Stomach (tissue), 9 donors: ENCODE data around the gene ERICH3. TPM values are rescaled to one million over a fixed set of nuclear protein-coding genes. Genes with fewer than 3 reads are reported as not detected.

Experiments
- DNase-seq, 2 donors: peaks; one replicate each; pipeline versions ENCODE4 v3.0.0 to v3.0.0-alpha.2; 2013 to 2019
- H3K27ac ChIP-seq, 5 donors: fragments of 200-600 bp in 4 of 5; sonication (generic) in 4 of 5; one replicate each; pipeline ENCODE4 v1.5.1; 2013 to 2019; ENCODE audit warnings: mild to moderate bottlenecking in 1 of 5, moderate library complexity in 1 of 5
- H3K27me3 ChIP-seq, 3 donors: fragments of 200-600 bp; sonication (generic); one replicate each; pipeline ENCODE4 v1.5.1; 2017 to 2019; ENCODE audit warnings: mixed run types in 1 of 3
- H3K36me3 ChIP-seq, 4 donors: fragments of 200-600 bp; sonication (generic); 1 replicate in 3 of 4; 2 replicates in 1 of 4; pipeline ENCODE4 v1.5.1; 2016 to 2019
- H3K4me1 ChIP-seq, 4 donors: fragments of 200-600 bp; sonication (generic); one replicate each; pipeline ENCODE4 v1.5.1; 2016 to 2019
- H3K4me3 ChIP-seq, 4 donors: fragments of 200-600 bp; sonication (generic) in 3 of 4; one replicate each; pipeline ENCODE4 v1.5.1; 2016 to 2019; ENCODE audit warnings: mild to moderate bottlenecking in 1 of 4
- H3K9me3 ChIP-seq, 4 donors: fragments of 200-600 bp; sonication (generic); one replicate each; pipeline ENCODE4 v1.5.1; 2016 to 2019
- CTCF ChIP-seq, 7 experiments: fragments of 450-650 bp in 4 of 7; fragments of 200-600 bp in 3 of 7; sonication (generic) in 3 of 7; IDR thresholded peaks; one replicate each; pipeline ENCODE4 v1.5.1; 2016 to 2019; ENCODE audit warnings: antibody characterized with exemption in 7 of 7, control low read depth in 2 of 7, mild to moderate bottlenecking in 1 of 7
- EP300 ChIP-seq: sonication (generic); formaldehyde crosslinking; IDR thresholded peaks from one replicate; pipeline ENCODE4 v1.6.1; 2017; ENCODE audit warnings: antibody characterized with exemption
- POLR2A ChIP-seq, 4 donors: fragments of 450-650 bp; IDR thresholded peaks; one replicate each; pipeline ENCODE4 v1.6.1; 2016; ENCODE audit warnings: antibody characterized with exemption in 4 of 4, control low read depth in 2 of 4, mild to moderate bottlenecking in 1 of 4, moderate library complexity in 1 of 4
- POLR2AphosphoS5 ChIP-seq, 3 donors: sonication (generic); formaldehyde crosslinking; IDR thresholded peaks; one replicate each; pipeline ENCODE4 v1.6.1; 2016; ENCODE audit warnings: antibody characterized with exemption in 3 of 3
- WGBS, 5 donors: extraction: QIAGEN DNeasy Blood & Tissue Kit in 3 of 5; methylation state at CpG; one replicate each; pipeline versions ENCODE4 v1.1.5 to v1.1.7; 2013 to 2018; 5-methylcytosine and 5-hydroxymethylcytosine counted together
- intact Hi-C: fragments of 100-400 bp; cut with DNase I; formaldehyde crosslinking; loops from one replicate; pipeline ENCODE4 v1.15.1; 2023; ENCODE audit warnings: low total_unique reads
- polyA plus RNA-seq, 3 donors: library from polyadenylated mRNA; stranded (reverse); fragments of 200-250 nt; gene quantifications; one replicate each; pipeline ENCODE4 v1.2.3, GENCODE V29; 2013
- total RNA-seq, 5 donors: library from RNA; depleted of rRNA; stranded (reverse); fragments of >200 nt; gene quantifications; one replicate each; pipeline versions ENCODE4 v1.1.0 to v1.2.3, GENCODE V29; 2014 to 2016
- donor health status: healthy with polysubstance abuse.
- donor health status: Bipolar disorder and iron deficiency.
- donor health status: healthy.

Gene ERICH3
- total and polyA plus RNA-seq, 8 donors = 0.05 to 0.55 TPM; not detected in 6

GRCh38 chr1:74531796-74532195, 141.8 kb downstream of the ERICH3 start:
- H3K27ac ChIP-seq = no peak overlapping the region
- TF ChIP-seq CTCF (IDR thresholded peaks at IDR 0.05) (no peak), EP300 (no peak), POLR2A (IDR thresholded peaks at IDR 0.05) (no peak), POLR2AphosphoS5 (IDR thresholded peaks at IDR 0.05) (no peak)
- intact Hi-C loops = no loop called here
- H3K36me3 ChIP-seq = no peaks in the 10 kb centered on the region
- H3K9me3 ChIP-seq = no peaks in the 10 kb centered on the region
- no peak overlapping the region for H3K4me3 ChIP-seq
- WGBS, 5 donors = 44 to 72% (median 52%) methylated on average over 1 of the region's 1 CpG
- no peaks in the 10 kb centered on the region for H3K4me1 ChIP-seq
- no peak for DNase-seq
- H3K27me3 ChIP-seq = no peaks in the 10 kb centered on the region

GRCh38 chr1:74530892-74531291, 142.7 kb downstream of the ERICH3 start:
- TF ChIP-seq POLR2A (IDR thresholded peaks at IDR 0.05) (no peak), CTCF (IDR thresholded peaks at IDR 0.05) (no peak), EP300 (no peak), POLR2AphosphoS5 (IDR thresholded peaks at IDR 0.05) (no peak)
- DNase-seq = no peak
- no peaks in the 10 kb centered on the region for H3K9me3 ChIP-seq
- intact Hi-C loops = no loop called here
- no peaks in the 10 kb centered on the region for H3K4me1 ChIP-seq
- no peak overlapping the region for H3K27ac ChIP-seq
- H3K27me3 ChIP-seq = no peaks in the 10 kb centered on the region
- no peak overlapping the region for H3K4me3 ChIP-seq
- no peaks in the 10 kb centered on the region for H3K36me3 ChIP-seq

GRCh38 chr1:74528123-74528522, 145.5 kb downstream of the ERICH3 start:
- no peak overlapping the region for H3K27ac ChIP-seq
- H3K4me3 ChIP-seq = no peak overlapping the region
- H3K9me3 ChIP-seq = no peaks in the 10 kb centered on the region
- 84 to 91% (median 85%) methylated on average over 4 of the region's 4 CpGs for WGBS, 5 donors
- intact Hi-C loops = no loop called here
- H3K4me1 ChIP-seq = no peaks in the 10 kb centered on the region
- no peaks in the 10 kb centered on the region for H3K36me3 ChIP-seq
- no peak for DNase-seq
- TF ChIP-seq POLR2A (IDR thresholded peaks at IDR 0.05) (no peak), EP300 (no peak), POLR2AphosphoS5 (IDR thresholded peaks at IDR 0.05) (no peak), CTCF (IDR thresholded peaks at IDR 0.05) (no peak)
- H3K27me3 ChIP-seq = no peaks in the 10 kb centered on the region

GRCh38 chr1:74526708-74527107, 146.9 kb downstream of the ERICH3 start:
- Histone ChIP-seq H3K27ac (no peak overlapping the region), H3K4me3 (no peak overlapping the region), H3K4me1 (no peaks in the 10 kb centered on the region), H3K9me3 (no peaks in the 10 kb centered on the region), H3K36me3 (no peaks in the 10 kb centered on the region), H3K27me3 (no peaks in the 10 kb centered on the region)
- WGBS, 5 donors = 16 to 40% (median 25%) methylated on average over 2 of the region's 2 CpGs
- intact Hi-C loops = no loop called here
- no peak for DNase-seq
- no peak for TF ChIP-seq CTCF (IDR thresholded peaks at IDR 0.05)
